Peyer's patch (tissue), 4 donors: ENCODE measurements around the gene CCT2. TPM values are rescaled to one million over a fixed set of nuclear protein-coding genes. Genes with fewer than 3 reads are reported as not detected.
A peak's percentile ranks its signal among the peaks of the same experiment; 100 is the strongest.

Source experiments
- DNase-seq, 3 donors: peaks; one replicate each; pipeline ENCODE4 v3.0.0-alpha.2; 2017 to 2019
- H3K27ac ChIP-seq, 4 donors: fragments of 200-600 bp; sonication (generic); one replicate each; pipeline ENCODE4 v1.5.1; 2016 to 2019
- H3K27me3 ChIP-seq, 2 donors: fragments of 200-600 bp; sonication (generic); one replicate each; pipeline ENCODE4 v1.5.1; 2019
- H3K36me3 ChIP-seq, 3 donors: fragments of 200-600 bp; sonication (generic); one replicate each; pipeline ENCODE4 v1.5.1; 2016 to 2019
- H3K4me1 ChIP-seq, 4 donors: fragments of 200-600 bp; sonication (generic); one replicate each; pipeline ENCODE4 v1.5.1; 2016 to 2019
- H3K4me3 ChIP-seq, 4 donors: fragments of 200-600 bp; sonication (generic); 1 replicate in 3 of 4; 2 replicates in 1 of 4; pipeline ENCODE4 v1.5.1; 2016 to 2019; ENCODE audit warnings: mild to moderate bottlenecking in 1 of 4
- H3K9me3 ChIP-seq, 4 donors: fragments of 200-600 bp; sonication (generic); one replicate each; pipeline ENCODE4 v1.5.1; 2016 to 2019; ENCODE audit warnings: mild to moderate bottlenecking in 1 of 4
- POLR2A ChIP-seq, 2 donors: fragments of 450-650 bp; IDR thresholded peaks; one replicate each; pipeline ENCODE4 v1.5.1; 2017; ENCODE audit warnings: antibody characterized with exemption in 2 of 2, mild to moderate bottlenecking in 2 of 2, moderate library complexity in 2 of 2
- total RNA-seq, 4 donors: library from RNA; depleted of rRNA; stranded (reverse); fragments of >200 nt; gene quantifications; one replicate each; pipeline ENCODE4 v1.1.0, GENCODE V29; 2016
- TF ChIP-seq, protein P1 (sequence below), 6 experiments: fragments of 450-650 bp in 4 of 6; fragments of 200-600 bp in 2 of 6; sonication (generic) in 1 of 6; IDR thresholded peaks; one replicate each; pipeline ENCODE4 v1.5.1; 2017 to 2019; ENCODE audit warnings: antibody characterized with exemption in 6 of 6, mild to moderate bottlenecking in 3 of 6, moderate library complexity in 1 of 6

CCT2 gene
- total RNA-seq, 4 donors from 2014 or later = 37.7 to 82.5 (median 59.4) TPM

DNA sequence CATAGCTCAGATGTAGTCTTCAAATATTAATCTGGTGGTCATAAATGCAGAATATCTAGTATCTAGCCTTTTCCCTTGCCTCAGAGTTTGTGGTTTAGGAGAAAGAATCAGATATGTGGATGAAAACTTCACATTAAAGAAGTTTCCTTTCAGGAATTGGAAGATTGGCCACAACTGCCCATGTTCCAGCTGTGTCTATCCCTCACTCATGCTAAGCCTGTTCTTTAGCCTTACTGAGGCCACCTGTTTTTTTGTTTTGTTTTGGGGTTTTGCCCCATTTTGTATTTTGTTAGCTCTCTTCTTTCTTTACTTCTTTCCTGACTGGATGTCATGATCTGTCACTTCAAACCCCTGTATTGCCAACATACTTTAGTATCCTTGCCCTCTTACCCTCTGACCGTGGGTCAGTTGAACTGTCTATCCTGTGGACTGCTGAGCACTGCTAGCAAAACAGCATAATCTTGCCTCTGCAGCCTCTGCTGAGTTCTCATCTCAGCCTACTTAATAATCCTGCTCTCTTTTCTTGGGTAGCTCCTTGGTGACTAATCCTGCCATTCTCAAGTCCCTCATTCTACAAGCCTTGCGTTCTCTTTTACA, 22.0 kb upstream of the CCT2 start:
- peaks cover 0 to 4% (median 0%) of the 10 kb centered on the region in 3 donors for H3K36me3 ChIP-seq
- no peak for TF ChIP-seq POLR2A (IDR thresholded peaks at IDR 0.05)
- TF ChIP-seq, protein P1, sequence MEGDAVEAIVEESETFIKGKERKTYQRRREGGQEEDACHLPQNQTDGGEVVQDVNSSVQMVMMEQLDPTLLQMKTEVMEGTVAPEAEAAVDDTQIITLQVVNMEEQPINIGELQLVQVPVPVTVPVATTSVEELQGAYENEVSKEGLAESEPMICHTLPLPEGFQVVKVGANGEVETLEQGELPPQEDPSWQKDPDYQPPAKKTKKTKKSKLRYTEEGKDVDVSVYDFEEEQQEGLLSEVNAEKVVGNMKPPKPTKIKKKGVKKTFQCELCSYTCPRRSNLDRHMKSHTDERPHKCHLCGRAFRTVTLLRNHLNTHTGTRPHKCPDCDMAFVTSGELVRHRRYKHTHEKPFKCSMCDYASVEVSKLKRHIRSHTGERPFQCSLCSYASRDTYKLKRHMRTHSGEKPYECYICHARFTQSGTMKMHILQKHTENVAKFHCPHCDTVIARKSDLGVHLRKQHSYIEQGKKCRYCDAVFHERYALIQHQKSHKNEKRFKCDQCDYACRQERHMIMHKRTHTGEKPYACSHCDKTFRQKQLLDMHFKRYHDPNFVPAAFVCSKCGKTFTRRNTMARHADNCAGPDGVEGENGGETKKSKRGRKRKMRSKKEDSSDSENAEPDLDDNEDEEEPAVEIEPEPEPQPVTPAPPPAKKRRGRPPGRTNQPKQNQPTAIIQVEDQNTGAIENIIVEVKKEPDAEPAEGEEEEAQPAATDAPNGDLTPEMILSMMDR (IDR thresholded peaks at IDR 0.05) = no peak
- no peaks in the 10 kb centered on the region for H3K4me1 ChIP-seq
- DNase-seq = no peak
- H3K27ac ChIP-seq = no peak overlapping the region
- H3K9me3 ChIP-seq = no peaks in the 10 kb centered on the region
- no peak overlapping the region for H3K4me3 ChIP-seq
- no peaks in the 10 kb centered on the region for H3K27me3 ChIP-seq

DNA sequence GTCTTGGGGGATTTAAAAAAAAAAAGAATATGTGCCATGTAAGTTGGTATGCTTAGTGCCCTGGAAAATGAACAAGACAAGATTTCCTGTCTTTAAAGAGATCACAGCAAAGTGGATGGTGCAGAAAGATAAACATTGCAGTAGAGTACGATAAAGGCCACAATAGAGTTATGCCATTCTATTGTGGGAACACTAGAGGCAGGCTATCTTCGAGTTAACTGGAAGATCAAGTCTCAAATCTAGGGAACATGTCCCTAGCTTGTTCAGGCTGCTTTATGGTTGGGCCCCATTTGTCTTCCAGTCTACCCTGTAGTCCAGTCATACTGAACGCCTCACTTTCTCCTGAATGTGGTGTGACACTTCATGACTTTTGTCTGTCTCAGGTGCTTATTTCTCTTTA, 18.7 kb upstream of the CCT2 start:
- no peak for TF ChIP-seq POLR2A (IDR thresholded peaks at IDR 0.05)
- TF ChIP-seq, protein P1 (IDR thresholded peaks at IDR 0.05) = no peak
- no peaks in the 10 kb centered on the region for H3K4me1 ChIP-seq
- no peak for DNase-seq
- H3K4me3 ChIP-seq = no peak overlapping the region
- H3K9me3 ChIP-seq = no peaks in the 10 kb centered on the region
- no peaks in the 10 kb centered on the region for H3K27me3 ChIP-seq
- H3K36me3 ChIP-seq = peaks cover 0 to 16% (median 0%) of the 10 kb centered on the region in 3 donors
- no peak overlapping the region for H3K27ac ChIP-seq

DNA sequence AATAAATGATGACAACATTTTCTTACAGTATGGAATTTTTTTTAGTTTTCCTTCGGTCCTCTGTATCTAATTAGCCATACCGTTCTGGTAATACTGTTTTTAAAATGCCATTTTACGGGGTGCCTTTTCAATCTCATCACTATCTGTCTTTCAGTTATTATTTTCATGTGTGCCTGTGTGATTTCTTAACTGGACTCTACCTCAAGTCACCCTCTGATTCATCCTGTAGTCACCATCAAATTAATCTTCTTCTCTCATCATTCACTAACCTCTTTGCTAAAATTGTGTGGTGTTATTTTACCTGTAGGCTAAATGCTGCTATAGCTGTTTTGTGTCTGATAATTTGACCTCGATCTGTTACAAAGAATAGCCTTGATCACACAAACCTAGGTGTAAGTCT, 16.0 kb upstream of the CCT2 start:
- Histone ChIP-seq H3K4me1 (no peaks in the 10 kb centered on the region), H3K27me3 (no peaks in the 10 kb centered on the region), H3K4me3 (no peak overlapping the region), H3K9me3 (no peaks in the 10 kb centered on the region), H3K36me3 (peaks cover 0 to 38% (median 0%) of the 10 kb centered on the region in 3 donors), H3K27ac (no peak overlapping the region)
- DNase-seq = no peak
- TF ChIP-seq, protein P1 (IDR thresholded peaks at IDR 0.05) = no peak
- TF ChIP-seq POLR2A (IDR thresholded peaks at IDR 0.05) = no peak

DNA sequence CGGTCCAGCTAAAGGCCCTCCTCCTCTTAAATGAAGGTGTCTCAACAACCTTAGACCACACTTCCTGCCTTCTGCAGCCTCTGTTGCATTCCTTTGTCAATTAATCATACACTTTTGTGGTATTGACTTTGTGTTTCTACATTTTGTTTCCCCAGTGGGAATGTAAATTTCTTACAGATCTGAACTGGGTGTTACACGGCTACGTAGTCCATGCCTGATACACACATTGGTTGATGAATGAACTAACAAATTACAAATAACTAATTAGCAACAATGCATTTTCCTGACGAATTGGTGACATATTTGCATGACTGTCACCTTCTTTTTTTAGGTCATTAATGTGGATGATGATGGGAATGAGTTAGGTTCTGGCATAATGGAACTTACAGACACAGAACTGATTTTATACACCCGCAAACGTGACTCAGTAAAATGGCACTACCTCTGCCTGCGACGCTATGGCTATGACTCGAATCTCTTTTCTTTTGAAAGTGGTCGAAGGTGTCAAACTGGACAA, 15.2 kb upstream of the CCT2 start:
- Histone ChIP-seq H3K36me3 (peaks cover 0 to 46% (median 0%) of the 10 kb centered on the region in 3 donors), H3K4me3 (no peak overlapping the region), H3K27me3 (no peaks in the 10 kb centered on the region), H3K4me1 (no peaks in the 10 kb centered on the region), H3K27ac (no peak overlapping the region), H3K9me3 (no peaks in the 10 kb centered on the region)
- no peak for TF ChIP-seq POLR2A (IDR thresholded peaks at IDR 0.05)
- TF ChIP-seq, protein P1 (IDR thresholded peaks at IDR 0.05) = no peak
- no peak for DNase-seq

DNA sequence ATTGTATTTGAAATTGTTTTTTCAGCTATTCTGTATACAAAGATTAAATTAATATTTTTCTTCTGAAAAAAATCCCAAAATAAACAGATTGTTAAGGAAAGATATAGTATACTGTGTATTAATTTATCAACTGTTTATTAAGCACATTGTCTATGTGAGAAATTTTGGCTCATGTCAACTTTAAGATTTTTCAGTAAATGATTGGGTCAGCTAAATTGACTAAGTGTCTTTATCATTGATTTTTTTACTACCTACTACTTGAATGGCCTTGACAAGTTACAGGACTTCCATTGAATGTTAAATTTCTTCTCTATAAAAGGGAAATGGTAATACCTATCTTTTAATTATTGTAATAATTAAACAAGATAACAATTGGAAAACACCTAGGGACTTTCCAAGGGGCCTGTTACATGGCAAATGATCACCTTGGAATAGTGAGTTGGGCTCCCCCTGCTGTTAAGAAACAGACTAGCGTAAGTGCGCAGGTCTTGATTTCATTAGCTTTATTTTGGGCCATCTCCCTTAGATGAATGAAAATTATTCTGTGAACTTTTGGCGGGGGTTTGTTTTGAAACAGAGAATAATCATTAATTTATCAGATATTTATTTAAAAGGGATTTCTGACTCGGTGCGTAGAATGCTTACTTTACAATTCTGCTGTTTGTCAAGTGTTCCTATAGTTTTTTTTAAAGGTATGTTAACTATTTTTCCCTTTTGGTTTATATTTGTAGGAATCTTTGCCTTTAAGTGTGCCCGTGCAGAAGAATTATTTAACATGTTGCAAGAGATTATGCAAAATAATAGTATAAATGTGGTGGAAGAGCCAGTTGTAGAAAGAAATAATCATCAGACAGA, 14.5 kb upstream of the CCT2 start:
- Histone ChIP-seq H3K4me1 (no peaks in the 10 kb centered on the region), H3K36me3 (peaks cover 0 to 42% (median 0%) of the 10 kb centered on the region in 3 donors), H3K27ac (no peak overlapping the region), H3K9me3 (no peaks in the 10 kb centered on the region), H3K4me3 (no peak overlapping the region), H3K27me3 (no peaks in the 10 kb centered on the region)
- TF ChIP-seq, protein P1 (IDR thresholded peaks at IDR 0.05) = peak; percentile 52 to 87 (median 78)
- TF ChIP-seq POLR2A (IDR thresholded peaks at IDR 0.05) = no peak
- DNase-seq = peak in 2 of 3 donors; percentile 45 to 78
